HG02571 (cell line): ENCODE results near the gene PICALM.
"Not testable (repeated sequence)": the region's sequence is repeated elsewhere in the genome, so short reads cannot be mapped to it uniquely, and the experiment has no call there.

ENCODE experiments used
- ATAC-seq: cut with Tn5 transposase; IDR thresholded peaks from one replicate; pipeline ENCODE4 v1.9.1; 2021; ENCODE audit warnings: mild to moderate bottlenecking, moderate library complexity; ENCODE audit not compliant: unreplicated experiment

Gene PICALM, protein sequence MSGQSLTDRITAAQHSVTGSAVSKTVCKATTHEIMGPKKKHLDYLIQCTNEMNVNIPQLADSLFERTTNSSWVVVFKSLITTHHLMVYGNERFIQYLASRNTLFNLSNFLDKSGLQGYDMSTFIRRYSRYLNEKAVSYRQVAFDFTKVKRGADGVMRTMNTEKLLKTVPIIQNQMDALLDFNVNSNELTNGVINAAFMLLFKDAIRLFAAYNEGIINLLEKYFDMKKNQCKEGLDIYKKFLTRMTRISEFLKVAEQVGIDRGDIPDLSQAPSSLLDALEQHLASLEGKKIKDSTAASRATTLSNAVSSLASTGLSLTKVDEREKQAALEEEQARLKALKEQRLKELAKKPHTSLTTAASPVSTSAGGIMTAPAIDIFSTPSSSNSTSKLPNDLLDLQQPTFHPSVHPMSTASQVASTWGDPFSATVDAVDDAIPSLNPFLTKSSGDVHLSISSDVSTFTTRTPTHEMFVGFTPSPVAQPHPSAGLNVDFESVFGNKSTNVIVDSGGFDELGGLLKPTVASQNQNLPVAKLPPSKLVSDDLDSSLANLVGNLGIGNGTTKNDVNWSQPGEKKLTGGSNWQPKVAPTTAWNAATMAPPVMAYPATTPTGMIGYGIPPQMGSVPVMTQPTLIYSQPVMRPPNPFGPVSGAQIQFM

DNA sequence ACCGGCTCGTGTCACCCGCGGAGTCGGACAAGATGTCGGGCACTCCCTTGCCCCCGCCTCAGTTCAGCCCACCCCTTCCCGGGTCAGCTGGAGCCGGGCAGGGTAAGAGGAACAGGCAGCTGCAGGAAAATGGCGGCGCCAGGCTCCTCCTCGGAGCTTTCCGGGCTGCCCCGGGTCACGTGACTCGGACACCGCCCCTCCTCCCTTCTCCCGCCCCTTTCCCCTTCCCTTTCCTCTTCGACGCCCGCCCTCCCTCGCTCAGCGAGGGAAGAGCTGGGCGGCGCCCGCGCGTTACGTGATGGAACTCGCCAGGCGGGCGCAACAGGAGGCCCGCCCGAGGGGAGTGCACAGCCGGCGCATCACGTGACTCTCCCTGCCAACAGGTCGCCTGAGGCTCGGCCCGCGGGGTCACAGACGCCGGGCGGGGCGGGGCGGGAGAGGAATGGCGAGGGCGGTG is at the start of gene PICALM:
PICALM (minus strand) TSS at position 134 of the 457 bp plus-strand sequence. CDS start 304 bp downstream, outside the sequence.
- ATAC-seq, result peak; percentile 79

DNA sequence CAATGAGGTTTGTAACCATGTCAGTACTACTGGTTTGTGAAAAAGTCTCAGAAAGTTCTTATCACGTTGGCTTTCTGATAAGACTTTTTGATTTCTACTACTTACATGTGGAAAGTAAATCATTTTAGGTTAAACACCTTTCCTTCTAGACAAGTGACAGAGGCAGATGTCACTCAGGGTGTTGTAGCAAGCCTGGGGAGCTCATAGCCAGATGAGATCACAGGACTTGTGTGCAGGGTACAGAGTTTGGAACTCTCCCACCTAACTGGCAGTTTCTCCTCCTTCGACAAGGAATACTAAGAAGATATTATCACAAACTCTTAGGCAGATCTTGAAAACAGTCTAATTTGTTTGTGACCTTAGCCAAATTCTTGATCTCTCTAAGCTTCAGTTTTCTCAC is 49.4 kb upstream of the PICALM start:
- ATAC-seq, result no peak

DNA sequence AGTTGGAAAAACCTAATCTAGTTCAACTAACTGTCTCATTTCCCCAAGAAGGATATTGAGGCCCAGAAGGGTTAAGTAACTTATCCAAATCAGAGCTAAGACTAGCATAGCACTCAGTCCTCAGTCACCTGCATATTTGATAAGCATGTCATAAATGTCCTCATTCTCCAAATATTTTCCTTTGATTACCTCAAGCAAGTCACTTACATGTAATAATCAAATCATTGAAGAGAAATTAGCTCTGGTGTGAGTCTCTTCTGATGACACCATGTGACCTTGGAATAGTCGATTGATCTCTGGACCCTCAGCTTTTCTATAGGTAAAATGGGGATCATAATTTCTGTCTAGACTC is 48.8 kb upstream of the PICALM start:
- ATAC-seq, result no peak

DNA sequence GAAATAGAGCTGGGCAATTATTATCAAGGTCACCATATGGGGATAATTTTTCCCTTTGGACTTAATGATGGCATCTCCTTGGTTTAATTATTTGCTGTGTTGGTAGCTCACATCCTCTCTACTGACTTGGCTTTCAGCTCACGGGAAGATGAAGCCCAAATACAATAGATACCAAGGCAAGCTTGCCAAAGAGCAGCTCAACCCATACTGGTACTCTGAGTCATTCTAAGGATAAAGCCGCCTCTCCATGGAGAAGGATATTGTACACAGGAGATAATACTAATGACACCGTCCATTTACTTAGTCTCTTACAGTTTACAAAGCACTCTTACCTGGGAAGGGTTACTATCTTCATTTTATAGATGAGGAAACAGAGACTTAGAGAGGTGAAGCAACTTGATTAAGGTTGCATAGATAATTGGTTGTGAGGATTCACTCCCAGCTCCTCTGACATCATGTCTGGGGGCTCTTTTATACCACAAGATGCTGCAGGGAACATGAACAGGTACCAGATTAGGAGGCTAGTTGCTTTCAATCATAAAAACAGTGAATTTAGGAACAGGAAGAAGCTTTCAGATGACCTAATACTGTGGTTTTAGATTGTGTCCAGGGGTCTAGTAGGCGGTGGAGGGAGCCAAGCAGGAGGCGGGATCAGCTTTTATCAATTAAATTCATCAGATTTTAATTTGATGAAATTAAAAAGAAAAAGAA is 48.3 kb upstream of the PICALM start:
- no peak for ATAC-seq

DNA sequence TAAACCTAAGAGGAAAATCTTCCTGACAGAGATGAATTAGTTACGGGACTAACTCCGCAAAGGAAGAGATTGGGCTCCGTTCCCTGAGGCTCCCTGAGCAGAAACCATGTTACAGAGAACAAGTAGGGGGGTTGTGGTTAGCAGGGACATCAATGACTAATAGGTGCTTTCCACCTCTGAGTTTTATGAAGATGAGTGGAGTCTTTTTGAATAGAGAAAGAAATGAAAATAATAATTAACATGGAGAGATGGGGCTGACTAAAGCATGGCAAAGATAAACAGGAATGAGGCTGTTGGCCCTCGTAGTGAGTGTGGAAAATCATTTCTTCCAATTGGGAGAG is 47.5 kb upstream of the PICALM start:
- ATAC-seq, result peak; percentile 92

DNA sequence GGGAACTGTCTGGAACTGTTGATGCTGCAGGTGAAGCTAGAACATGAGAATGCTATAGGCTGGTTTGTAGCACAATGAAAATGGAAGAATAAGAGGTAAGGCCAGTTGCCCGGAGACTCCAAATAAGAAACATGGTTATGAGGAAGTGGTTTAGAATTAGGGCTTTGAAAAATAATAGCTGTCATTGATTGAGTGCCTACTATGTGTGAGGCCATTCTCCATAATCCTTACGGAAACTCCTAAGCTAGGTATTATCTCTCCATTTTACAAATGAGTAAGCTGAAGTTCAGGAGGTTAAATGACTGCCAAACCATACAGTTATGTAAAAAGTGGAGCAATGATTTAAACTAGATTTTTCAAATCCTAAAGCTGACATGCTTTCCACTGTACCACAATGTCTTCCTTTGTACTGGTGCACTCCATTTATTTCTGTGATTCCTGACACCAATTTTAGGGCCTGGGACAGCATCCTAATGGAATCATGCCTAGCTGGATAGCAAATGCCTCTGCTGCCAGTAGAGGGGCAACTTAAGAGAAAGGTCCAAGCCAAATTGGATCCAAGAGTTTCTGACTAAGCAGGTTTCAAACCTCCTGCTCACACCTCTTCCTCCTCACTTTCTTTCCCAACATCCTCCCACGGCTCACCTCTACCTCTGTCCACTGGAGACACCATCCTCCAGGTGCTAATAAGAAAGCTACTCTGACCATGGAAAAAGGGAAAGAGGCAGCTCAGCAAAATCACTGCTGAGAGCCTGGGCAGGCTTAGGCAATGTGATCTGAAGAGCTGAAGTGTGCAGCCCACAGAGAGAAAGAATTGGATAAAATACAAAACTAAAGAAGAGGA is 46.9 kb upstream of the PICALM start:
- ATAC-seq, result peak; percentile 48

DNA sequence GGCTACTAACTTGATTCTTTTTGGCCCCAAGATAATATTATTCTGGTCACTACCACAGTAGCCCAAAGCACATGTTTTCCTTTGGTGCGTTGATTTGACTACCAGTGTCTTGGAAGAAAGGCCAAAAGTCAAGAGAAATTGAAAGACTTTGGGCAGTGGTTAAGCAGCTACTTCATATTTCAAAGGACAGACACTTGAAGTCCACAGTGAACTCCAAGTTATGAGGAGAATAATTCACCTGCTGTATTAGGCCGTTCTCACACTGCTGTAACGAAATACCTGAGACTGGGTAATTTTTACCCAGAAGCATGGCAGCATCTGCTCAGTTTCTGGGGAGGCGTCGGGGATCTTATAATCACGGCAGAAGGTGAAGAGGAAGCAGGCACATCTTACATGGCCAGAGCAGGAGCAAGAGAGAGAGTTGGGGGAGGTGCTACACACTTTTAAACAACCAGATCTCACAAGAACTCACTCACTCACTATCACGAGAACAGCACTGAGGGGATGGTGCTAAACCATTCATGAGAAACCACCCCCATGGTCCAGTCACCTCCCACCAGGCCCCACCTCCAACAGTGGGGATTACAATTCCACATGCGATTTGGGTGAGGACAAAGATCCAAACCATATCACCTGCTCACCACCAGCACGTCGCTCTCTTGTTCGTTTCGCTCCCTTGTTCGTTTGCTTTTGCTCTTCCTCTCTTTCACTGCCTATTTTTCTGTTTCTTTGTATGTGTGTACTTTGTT is 40.2 kb upstream of the PICALM start:
- no peak for ATAC-seq

DNA sequence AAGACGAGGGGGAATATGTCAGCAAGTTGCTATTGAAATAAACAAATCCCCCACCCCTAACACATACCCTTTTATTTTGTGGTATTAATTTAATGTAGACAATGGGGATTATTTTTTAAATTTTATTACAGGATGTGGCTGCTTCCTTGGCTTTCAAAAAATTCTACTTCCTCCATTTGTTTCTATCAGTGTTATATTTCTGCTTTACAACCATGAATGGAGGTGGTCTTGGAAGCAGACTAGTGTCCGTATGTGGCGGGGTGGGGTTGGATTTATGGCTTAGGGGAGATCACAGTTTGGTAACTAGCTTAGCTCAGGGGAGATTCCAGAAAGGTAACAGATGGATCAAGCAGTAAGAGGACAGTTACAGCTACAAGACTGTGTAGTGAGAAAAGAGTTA is 39.3 kb upstream of the PICALM start:
- ATAC-seq, result no peak

DNA sequence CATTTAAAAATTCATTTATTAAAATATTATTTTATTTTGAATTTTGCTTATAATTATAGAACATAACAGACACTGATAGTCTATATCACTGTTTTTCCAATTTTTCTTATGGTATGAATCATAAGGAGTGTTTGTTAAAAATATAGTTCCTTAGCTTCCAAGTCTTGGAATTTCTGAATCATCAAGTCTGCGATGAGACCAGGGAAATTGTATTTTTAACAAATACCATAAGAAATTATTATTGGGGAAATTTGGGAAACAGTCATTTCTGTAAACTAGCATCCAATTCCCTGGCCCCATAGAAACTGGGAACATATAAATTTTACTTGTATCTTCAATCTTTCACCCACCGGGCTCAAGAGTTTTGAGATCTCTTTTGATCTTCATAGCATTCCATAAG is 38.0 kb upstream of the PICALM start:
- no peak for ATAC-seq

DNA sequence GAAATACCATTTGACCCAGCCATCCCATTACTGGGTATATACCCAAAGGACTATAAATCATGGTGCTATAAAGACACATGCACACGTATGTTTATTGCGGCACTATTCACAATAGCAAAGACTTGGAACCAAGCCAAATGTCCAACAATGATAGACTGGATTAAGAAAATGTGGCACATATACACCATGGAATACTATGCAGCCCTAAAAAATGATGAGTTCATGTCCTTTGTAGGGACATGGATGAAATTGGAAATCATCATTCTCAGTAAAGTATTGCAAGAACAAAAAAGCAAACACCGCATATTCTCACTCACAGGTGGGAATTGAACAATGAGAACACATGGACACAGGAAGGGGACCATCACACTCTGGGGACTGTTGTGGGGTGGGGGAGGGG is 37.1 kb upstream of the PICALM start:
- not testable (repeated sequence) for ATAC-seq

DNA sequence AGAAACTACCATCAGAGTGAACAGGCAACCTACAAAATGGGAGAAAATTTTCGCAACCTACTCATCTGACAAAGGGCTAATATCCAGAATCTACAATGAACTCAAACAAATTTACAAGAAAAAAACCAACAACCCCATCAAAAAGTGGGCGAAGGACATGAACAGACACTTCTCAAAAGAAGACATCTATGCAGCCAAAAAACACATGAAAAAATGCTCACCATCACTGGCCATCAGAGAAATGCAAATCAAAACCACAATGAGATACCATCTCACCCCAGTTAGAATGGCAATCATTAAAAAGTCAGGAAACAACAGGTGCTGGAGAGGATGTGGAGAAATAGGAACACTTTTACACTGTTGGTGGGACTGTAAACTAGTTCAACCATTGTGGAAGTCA is 36.7 kb upstream of the PICALM start:
- ATAC-seq, result not testable (repeated sequence)

DNA sequence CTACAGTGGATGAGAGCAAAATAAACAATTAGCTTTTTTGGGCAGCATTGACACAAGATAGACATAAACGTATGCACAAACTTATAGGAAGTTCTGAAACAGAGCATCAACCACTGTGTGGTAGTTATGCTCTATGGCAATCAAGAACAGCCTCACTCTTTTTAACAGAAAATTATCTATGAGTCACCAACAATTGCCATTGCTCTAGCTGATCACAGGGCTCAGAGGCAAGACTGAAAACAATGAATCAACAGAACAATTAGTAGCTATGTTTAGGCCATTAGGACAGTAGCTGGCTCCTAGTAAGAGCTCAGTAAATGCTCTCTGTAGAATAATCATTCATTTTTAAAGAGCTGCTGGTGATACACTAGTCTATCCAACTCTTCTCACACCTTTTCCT is 34.9 kb upstream of the PICALM start:
- ATAC-seq, result no peak

DNA sequence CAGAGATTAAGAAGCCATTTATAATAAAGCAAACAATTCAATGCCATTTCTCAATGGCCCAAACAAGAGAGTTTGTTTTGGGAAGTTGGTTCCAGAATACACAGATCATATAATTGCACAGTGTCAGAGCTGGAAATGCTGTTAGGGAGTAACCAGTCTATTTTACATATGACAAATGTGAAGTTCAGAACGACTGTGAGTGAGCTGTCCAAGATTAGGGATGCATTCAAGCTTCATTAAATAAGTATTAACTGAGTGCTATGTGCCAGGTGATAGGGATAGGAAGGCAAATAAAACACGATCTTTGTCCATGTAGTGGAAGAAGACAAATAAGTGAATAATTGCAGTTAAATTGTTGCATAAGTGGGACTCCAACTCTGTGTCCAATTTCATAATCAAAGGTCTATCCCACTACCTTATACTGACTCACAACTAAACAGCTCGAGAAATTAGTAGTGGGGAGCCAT is 33.1 kb upstream of the PICALM start:
- no peak for ATAC-seq

DNA sequence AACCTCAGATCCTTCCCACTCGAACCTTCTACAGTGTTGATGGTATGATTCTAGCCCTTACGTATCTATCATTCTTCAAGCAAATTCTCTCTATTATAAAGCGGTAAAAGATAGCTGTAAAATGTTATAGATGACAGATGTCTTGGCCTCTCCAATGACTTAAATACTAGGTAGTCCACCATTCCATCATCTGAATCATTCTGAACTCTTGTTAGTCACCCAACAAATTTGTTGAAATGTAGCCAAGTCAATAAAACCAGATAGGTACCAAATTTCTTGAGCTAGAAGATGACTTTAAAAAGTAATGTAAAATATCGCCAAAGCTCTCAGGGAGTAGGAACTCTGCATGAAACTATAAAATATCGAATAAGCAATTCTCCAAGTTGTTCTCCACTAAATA is 32.6 kb upstream of the PICALM start:
- no peak for ATAC-seq

DNA sequence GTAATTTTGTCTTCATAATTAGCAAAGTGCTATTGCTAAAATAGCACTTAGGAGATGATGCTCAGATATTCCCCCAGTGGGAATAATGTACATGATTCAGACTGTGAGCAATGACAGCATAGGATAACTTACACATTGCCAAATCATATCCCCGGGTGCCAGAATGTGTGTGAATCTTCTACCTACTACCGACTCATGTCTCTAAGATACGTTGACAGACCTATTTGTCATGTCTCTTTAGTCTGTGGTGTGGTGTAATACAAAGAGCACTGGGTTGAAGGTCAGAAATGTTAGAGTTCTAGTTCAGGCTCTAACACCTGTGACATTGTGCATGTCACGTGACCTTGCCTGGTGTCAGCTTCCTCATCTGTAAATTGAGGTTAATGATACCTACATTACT is 31.0 kb upstream of the PICALM start:
- ATAC-seq, result no peak

DNA sequence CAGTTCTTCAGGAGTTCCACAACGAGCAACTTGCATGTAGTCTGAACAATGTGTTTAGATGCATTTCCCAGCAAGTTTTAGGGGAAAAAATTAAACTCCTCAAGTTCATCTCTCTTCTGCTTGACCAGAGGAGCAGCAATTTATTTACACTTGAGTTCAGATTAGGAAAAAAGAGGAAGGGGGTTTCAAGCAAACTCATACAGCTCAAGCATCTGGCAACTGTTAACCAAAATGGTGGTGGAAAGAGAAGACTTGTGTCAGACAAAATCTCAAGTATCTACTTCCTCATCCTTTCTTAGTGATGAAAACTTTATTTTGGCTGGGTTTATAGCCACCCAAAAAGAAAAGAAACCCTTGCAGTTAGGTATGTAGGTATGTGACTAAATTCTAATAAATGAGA is 29.1 kb upstream of the PICALM start:
- ATAC-seq, result no peak

DNA sequence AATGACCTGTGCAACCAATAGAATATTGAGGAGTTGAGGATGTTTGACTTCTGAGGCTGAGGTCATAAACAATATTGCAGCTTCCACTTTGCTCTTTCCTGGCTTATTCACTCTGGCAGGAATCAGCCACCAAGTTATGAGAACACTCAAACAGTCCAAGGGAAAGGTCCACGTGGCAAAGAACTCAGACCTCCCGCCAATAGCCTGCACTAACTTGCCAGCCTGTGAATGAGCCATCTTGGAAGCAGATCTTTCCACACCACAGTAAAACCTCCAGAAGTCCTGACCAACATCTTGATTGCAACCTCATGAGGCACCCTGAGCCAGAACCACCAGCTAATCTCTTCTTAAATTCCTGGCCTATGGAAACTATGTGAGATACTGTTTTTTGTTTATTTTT is 22.7 kb upstream of the PICALM start:
- ATAC-seq, result no peak

DNA sequence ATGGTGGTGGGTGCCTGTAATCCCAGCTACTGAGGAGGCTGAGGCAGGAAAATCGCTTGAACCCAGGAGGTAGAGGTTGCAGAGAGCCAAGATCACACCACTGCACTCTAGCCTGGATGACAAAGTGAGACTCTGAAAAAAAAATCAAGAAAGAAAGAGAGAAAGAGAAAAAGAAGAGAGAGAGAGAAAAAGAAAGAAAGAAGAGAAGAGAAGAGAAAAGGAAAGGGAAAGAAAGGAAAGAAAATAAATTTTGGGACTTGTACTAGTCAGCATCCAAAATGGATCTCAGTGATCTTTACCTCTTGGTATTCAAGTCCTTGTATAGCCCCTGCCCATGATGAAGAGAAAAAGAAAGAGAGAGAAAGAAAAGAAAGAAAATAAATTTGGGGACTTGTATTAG is 22.2 kb upstream of the PICALM start:
- ATAC-seq, result no peak

DNA sequence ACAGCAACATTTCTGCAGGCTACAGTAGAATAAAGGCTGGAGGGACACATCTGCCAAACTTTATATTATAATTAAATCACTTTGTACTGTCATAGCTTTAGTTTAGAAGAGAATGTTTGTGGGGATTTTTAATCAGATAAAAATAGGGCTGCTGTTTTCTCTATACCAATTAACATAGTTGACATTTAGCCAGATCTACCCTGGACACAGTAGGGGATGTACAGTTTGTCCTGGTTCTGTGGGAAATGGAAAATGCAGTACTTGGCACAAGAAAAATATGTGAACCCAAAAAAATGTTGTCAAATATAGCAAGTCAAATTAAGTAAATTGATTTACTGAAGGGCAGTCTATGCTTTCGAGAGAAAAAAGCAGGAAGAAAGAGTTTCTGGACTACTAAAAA is 20.8 kb upstream of the PICALM start:
- no peak for ATAC-seq

DNA sequence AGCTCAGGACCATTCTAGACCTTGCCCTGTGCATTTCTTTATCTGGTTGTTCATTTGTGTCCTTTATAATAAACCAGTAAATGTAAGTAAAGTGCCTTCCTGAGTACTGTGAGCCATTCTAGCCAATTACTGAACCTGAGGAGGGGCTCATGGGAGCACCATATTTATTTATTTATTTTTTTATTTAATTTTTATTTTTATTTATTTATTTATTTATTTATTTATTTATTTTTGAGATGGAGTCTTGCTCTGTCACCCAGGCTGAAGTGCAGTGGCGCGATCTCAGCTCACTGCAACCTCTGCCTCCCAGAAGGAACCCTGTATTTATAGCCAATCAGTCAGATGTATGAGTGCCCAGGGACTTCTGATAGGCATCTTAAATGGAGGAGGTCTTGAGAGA is 18.8 kb upstream of the PICALM start:
- not testable (repeated sequence) for ATAC-seq
